Measurements from ENCODE around the gene FOXP2. TPM values are rescaled to one million over a fixed set of nuclear protein-coding genes. Genes with fewer than 3 reads are reported as not detected.

FOXP2 gene
- total and polyA plus RNA-seq, 2 experiments from 2014 or later: 10.0 to 14.7 TPM

DNA sequence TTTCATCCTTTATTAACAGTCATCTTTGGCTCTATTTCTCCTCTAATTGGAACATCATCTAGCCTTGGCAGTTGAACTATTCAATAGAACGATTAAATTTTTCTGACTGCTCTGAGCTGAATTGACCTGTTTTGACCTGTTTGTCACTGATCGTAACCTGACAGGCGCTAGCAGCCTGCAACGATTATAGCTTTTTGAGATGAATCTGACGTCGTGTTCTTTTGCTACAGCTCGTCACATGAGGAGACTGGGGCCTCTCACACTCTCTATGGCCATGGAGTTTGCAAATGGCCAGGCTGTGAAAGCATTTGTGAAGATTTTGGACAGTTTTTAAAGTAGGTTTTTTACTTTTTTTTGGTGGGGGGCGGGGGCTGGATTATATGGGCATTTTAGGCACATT, 229.8 kb downstream of the FOXP2 start:
- H3K79me2 ChIP-seq: no peaks in the 10 kb centered on the region
- H3K4me2 ChIP-seq: no peak overlapping the region
- 76% methylated on average over 8 of the region's 8 CpGs for WGBS (ENCODE audit: low lambda C conversion rate, missing lambda C conversion rate)
- no peak overlapping the region for H3K4me3 ChIP-seq
- H3K4me1 ChIP-seq (ENCODE audit: insufficient read depth): no peaks in the 10 kb centered on the region
- H3K9me2 ChIP-seq (replicated peaks; ENCODE audit: insufficient read depth): no peaks in the 10 kb centered on the region
- H3K36me3 ChIP-seq (replicated peaks; ENCODE audit: insufficient read depth, low read depth): no peaks in the 10 kb centered on the region
- no peak for DNase-seq (ENCODE audit: low spot score)
- no peak for TF ChIP-seq EZH2 (IDR thresholded peaks at IDR 0.05; ENCODE audit: borderline replicate concordance)
- TF ChIP-seq, protein P1, sequence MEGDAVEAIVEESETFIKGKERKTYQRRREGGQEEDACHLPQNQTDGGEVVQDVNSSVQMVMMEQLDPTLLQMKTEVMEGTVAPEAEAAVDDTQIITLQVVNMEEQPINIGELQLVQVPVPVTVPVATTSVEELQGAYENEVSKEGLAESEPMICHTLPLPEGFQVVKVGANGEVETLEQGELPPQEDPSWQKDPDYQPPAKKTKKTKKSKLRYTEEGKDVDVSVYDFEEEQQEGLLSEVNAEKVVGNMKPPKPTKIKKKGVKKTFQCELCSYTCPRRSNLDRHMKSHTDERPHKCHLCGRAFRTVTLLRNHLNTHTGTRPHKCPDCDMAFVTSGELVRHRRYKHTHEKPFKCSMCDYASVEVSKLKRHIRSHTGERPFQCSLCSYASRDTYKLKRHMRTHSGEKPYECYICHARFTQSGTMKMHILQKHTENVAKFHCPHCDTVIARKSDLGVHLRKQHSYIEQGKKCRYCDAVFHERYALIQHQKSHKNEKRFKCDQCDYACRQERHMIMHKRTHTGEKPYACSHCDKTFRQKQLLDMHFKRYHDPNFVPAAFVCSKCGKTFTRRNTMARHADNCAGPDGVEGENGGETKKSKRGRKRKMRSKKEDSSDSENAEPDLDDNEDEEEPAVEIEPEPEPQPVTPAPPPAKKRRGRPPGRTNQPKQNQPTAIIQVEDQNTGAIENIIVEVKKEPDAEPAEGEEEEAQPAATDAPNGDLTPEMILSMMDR (IDR thresholded peaks at IDR 0.05; ENCODE audit: poor library complexity): no peak
- TF ChIP-seq EZH2phosphoT487 (IDR thresholded peaks at IDR 0.05; ENCODE audit: low read depth, severe bottlenecking, unreplicated experiment): no peak
- no peaks in the 10 kb centered on the region for H3K27me3 ChIP-seq
- H4K20me1 ChIP-seq (ENCODE audit: insufficient read depth, poor library complexity, severe bottlenecking): no peaks in the 10 kb centered on the region
- H2AFZ ChIP-seq: no peak overlapping the region
- no peaks in the 10 kb centered on the region for H3K9me3 ChIP-seq (ENCODE audit: low read depth)
- H3K27ac ChIP-seq: no peak overlapping the region

DNA sequence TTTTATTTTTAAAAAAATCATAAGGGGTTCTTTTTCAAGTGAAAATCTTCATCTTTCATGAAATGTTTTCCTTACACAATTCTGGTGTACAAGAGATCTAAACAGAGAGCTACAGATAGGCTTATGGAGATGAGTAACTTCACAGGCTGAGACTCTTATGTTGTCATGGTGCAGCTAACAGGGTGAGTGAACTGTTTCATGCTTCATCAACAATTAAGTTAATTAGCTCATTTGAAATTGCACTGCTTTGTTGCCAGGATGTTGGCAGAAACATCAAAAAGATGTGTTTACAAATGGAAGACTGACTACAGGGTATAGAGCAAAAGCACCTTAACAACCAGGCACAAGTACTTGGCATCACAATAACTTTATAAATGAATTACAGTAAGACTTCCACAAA, 230.8 kb downstream of the FOXP2 start:
- Histone ChIP-seq H3K79me2 (no peaks in the 10 kb centered on the region), H2AFZ (no peak overlapping the region), H3K4me2 (no peak overlapping the region), H3K27me3 (no peaks in the 10 kb centered on the region), H4K20me1 (ENCODE audit: insufficient read depth, poor library complexity, severe bottlenecking) (no peaks in the 10 kb centered on the region), H3K4me1 (ENCODE audit: insufficient read depth) (no peaks in the 10 kb centered on the region), H3K4me3 (no peak overlapping the region), H3K9me2 (replicated peaks; ENCODE audit: insufficient read depth) (no peaks in the 10 kb centered on the region), H3K9me3 (ENCODE audit: low read depth) (no peaks in the 10 kb centered on the region), H3K27ac (no peak overlapping the region), H3K36me3 (replicated peaks; ENCODE audit: insufficient read depth, low read depth) (no peaks in the 10 kb centered on the region)
- TF ChIP-seq EZH2phosphoT487 (IDR thresholded peaks at IDR 0.05; ENCODE audit: low read depth, severe bottlenecking, unreplicated experiment) (no peak), EZH2 (IDR thresholded peaks at IDR 0.05; ENCODE audit: borderline replicate concordance) (no peak)
- TF ChIP-seq, protein P1 (IDR thresholded peaks at IDR 0.05; ENCODE audit: poor library complexity): no peak
- no peak for DNase-seq (ENCODE audit: low spot score)

DNA sequence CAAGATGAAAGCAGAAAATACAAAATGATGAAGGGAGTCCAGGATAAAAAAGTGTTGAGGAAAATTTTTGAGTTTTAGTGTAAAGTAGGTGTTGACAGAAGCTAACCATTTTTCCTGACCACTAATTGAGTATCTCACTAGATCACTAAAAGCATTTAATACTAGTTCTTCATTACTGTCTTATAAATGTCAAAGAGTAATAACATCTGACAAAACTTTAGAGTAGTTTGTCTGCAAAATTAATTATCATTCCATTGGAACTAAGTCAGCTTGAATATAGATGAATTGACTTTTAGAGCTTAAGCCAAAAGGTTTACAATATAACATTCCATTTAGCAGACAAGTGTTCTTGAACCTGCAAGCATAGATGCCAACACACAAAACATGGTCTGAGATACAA, 232.9 kb downstream of the FOXP2 start:
- H3K9me3 ChIP-seq (ENCODE audit: low read depth): no peaks in the 10 kb centered on the region
- H3K27ac ChIP-seq: no peak overlapping the region
- H4K20me1 ChIP-seq (ENCODE audit: insufficient read depth, poor library complexity, severe bottlenecking): no peaks in the 10 kb centered on the region
- H3K27me3 ChIP-seq: no peaks in the 10 kb centered on the region
- TF ChIP-seq, protein P1 (IDR thresholded peaks at IDR 0.05; ENCODE audit: poor library complexity): no peak
- TF ChIP-seq EZH2 (IDR thresholded peaks at IDR 0.05; ENCODE audit: borderline replicate concordance): no peak
- no peak for TF ChIP-seq EZH2phosphoT487 (IDR thresholded peaks at IDR 0.05; ENCODE audit: low read depth, severe bottlenecking, unreplicated experiment)
- no peak overlapping the region for H2AFZ ChIP-seq
- no peak for DNase-seq (ENCODE audit: low spot score)
- no peaks in the 10 kb centered on the region for H3K9me2 ChIP-seq (replicated peaks; ENCODE audit: insufficient read depth)
- H3K4me3 ChIP-seq: no peak overlapping the region
- H3K79me2 ChIP-seq: no peaks in the 10 kb centered on the region
- no peaks in the 10 kb centered on the region for H3K36me3 ChIP-seq (replicated peaks; ENCODE audit: insufficient read depth, low read depth)
- no peak overlapping the region for H3K4me2 ChIP-seq
- H3K4me1 ChIP-seq (ENCODE audit: insufficient read depth): no peaks in the 10 kb centered on the region

DNA sequence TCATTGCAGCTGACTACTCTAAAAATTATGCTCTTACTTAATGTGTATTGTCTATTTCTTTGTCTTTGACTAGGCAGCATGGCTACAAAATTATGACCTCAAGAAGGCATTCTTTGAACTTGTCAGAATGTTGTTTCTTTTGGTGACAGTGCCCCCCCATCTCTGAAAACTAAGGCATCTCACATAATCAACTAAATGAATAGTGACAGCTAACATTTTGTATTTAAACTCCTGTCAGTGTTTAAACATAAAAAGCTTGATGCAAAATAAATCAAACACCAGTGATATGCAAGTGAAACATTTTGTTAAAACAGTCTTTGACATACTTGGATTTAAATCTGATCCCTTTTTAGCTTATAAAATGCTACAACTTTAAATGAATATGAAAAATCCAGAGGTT, 233.5 kb downstream of the FOXP2 start:
- Histone ChIP-seq H3K4me2 (no peak overlapping the region), H3K27ac (no peak overlapping the region), H3K36me3 (replicated peaks; ENCODE audit: insufficient read depth, low read depth) (no peaks in the 10 kb centered on the region), H3K4me3 (no peak overlapping the region), H4K20me1 (ENCODE audit: insufficient read depth, poor library complexity, severe bottlenecking) (no peaks in the 10 kb centered on the region), H2AFZ (no peak overlapping the region), H3K79me2 (no peaks in the 10 kb centered on the region), H3K9me3 (ENCODE audit: low read depth) (no peaks in the 10 kb centered on the region), H3K9me2 (replicated peaks; ENCODE audit: insufficient read depth) (no peaks in the 10 kb centered on the region), H3K4me1 (ENCODE audit: insufficient read depth) (no peaks in the 10 kb centered on the region), H3K27me3 (no peaks in the 10 kb centered on the region)
- TF ChIP-seq EZH2phosphoT487 (IDR thresholded peaks at IDR 0.05; ENCODE audit: low read depth, severe bottlenecking, unreplicated experiment): no peak
- TF ChIP-seq EZH2 (IDR thresholded peaks at IDR 0.05; ENCODE audit: borderline replicate concordance): no peak
- TF ChIP-seq, protein P1 (IDR thresholded peaks at IDR 0.05; ENCODE audit: poor library complexity): no peak
- no peak for DNase-seq (ENCODE audit: low spot score)
